ENCODE data around the gene SDK1. TPM values are rescaled to one million over a fixed set of nuclear protein-coding genes. Genes with fewer than 3 reads are reported as not detected.
"Not testable (repeated sequence)": the region's sequence is repeated elsewhere in the genome, so short reads cannot be mapped to it uniquely, and the experiment has no call there.

SDK1 gene
- total RNA-seq, 1 donor from 2014 or later = 37.6 TPM

GRCh38 chr7:4233621-4234497, 932.8 kb downstream of the SDK1 start:
- Mint-ChIP-seq H3K27ac (peak overlapping the region; percentile 74), H3K27me3 (no peaks in the 10 kb centered on the region), H3K36me3 (ENCODE audit: insufficient read depth) (peaks cover 3% of the 10 kb centered on the region), H3K9me3 (ENCODE audit: low read depth) (no peaks in the 10 kb centered on the region), H3K4me1 (ENCODE audit: low read depth) (peaks cover 4% of the 10 kb centered on the region), H3K4me3 (ENCODE audit: low read depth) (no peak overlapping the region)
- no peak for DNase-seq (ENCODE audit: low spot score, unreplicated experiment)
- no peak for TF ChIP-seq CTCF (IDR thresholded peaks at IDR 0.05; ENCODE audit: unreplicated experiment)

- Mint-ChIP-seq H3K27me3 (no peaks in the 10 kb centered on the region), H3K36me3 (ENCODE audit: insufficient read depth) (peaks cover 4% of the 10 kb centered on the region), H3K4me3 (ENCODE audit: low read depth) (no peak overlapping the region), H3K4me1 (ENCODE audit: low read depth) (peaks cover 4% of the 10 kb centered on the region), H3K27ac (no peak overlapping the region), H3K9me3 (ENCODE audit: low read depth) (no peaks in the 10 kb centered on the region)
- no peak for TF ChIP-seq CTCF (IDR thresholded peaks at IDR 0.05; ENCODE audit: unreplicated experiment)
- no peak for DNase-seq (ENCODE audit: low spot score, unreplicated experiment)
Measured at GRCh38 chr7:4234498-4234855, 933.4 kb downstream of the SDK1 start.

DNA sequence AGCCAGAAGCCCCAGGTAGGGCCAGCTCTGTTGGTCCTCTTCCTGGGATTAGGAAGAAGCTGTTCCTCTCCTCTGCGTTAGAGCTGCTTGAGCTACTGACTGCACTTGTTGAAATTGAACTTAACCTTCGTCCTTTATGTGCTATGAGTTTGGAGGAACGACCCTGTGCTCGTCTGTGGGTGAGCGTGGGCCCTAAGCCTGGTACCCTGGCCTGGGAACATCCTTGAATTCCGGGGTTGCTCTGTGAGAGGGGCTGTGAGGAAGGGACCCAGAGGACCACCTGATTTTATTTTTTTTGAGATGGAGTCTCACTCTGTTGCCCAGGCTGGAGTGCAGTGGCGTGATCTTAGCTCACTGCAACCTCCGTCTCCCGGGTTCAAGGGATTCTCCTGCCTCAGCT, 933.8 kb downstream of the SDK1 start:
- peaks cover 4% of the 10 kb centered on the region for H3K36me3 Mint-ChIP-seq (ENCODE audit: insufficient read depth)
- H3K4me1 Mint-ChIP-seq (ENCODE audit: low read depth) = peaks cover 4% of the 10 kb centered on the region
- DNase-seq (ENCODE audit: low spot score, unreplicated experiment) = no peak
- H3K27me3 Mint-ChIP-seq = no peaks in the 10 kb centered on the region
- no peaks in the 10 kb centered on the region for H3K9me3 Mint-ChIP-seq (ENCODE audit: low read depth)
- TF ChIP-seq CTCF (IDR thresholded peaks at IDR 0.05; ENCODE audit: unreplicated experiment) = no peak
- no peak overlapping the region for H3K27ac Mint-ChIP-seq
- H3K4me3 Mint-ChIP-seq (ENCODE audit: low read depth) = no peak overlapping the region

DNA sequence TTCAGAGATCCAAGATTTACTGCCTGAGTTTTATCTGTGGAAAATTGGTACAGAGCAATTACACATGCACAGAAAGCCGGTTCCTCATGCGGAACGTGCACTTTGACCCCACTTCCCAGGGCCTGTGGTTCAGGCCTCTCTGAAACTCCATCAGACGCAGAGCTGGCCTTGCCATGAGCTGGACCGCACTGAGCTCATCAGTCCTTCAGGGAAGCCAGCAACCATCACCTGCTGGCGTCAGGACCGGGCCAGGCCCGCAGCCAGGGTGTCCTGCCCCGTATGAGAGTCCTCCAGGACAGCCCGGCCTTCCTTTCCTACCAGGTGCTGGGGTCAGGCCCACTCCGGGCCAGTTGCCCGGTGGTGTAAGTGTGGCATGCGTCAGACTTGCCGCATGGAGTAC, 934.5 kb downstream of the SDK1 start:
- Mint-ChIP-seq H3K4me1 (ENCODE audit: low read depth) (peaks cover 8% of the 10 kb centered on the region), H3K9me3 (ENCODE audit: low read depth) (no peaks in the 10 kb centered on the region), H3K36me3 (ENCODE audit: insufficient read depth) (peaks cover 2% of the 10 kb centered on the region), H3K4me3 (ENCODE audit: low read depth) (no peak overlapping the region), H3K27ac (no peak overlapping the region), H3K27me3 (no peaks in the 10 kb centered on the region)
- no peak for DNase-seq (ENCODE audit: low spot score, unreplicated experiment)
- no peak for TF ChIP-seq CTCF (IDR thresholded peaks at IDR 0.05; ENCODE audit: unreplicated experiment)

GRCh38 chr7:4236389-4236788, 935.3 kb downstream of the SDK1 start:
- no peak for TF ChIP-seq CTCF (IDR thresholded peaks at IDR 0.05; ENCODE audit: unreplicated experiment)
- Mint-ChIP-seq H3K9me3 (ENCODE audit: low read depth) (no peaks in the 10 kb centered on the region), H3K4me1 (ENCODE audit: low read depth) (peaks cover 9% of the 10 kb centered on the region), H3K36me3 (ENCODE audit: insufficient read depth) (peaks cover 3% of the 10 kb centered on the region), H3K4me3 (ENCODE audit: low read depth) (no peak overlapping the region), H3K27ac (no peak overlapping the region), H3K27me3 (no peaks in the 10 kb centered on the region)
- DNase-seq (ENCODE audit: low spot score, unreplicated experiment) = no peak

DNA sequence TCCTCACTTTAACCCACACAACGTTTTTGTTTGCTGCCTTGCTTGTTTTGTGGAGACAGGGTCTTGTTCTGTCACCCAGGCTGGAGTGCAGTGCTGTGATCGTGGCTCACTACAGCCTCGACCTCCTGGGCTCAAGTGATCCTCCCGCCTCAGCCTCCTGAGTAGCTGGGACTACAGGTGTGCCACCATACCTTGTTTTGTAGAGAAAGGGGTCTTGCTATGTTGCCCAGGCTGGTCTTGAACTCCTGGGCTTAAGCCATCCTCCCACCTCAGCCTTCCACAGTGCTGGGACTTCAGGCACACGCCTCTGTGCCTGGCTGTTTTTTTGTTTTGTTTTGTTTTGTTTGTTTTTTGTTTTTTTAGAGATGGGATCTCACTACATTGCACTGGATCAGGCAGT, 935.8 kb downstream of the SDK1 start:
- not testable (repeated sequence) for DNase-seq (ENCODE audit: low spot score, unreplicated experiment); H3K4me1 Mint-ChIP-seq (ENCODE audit: low read depth); H3K36me3 Mint-ChIP-seq (ENCODE audit: insufficient read depth); H3K27me3 Mint-ChIP-seq; H3K4me3 Mint-ChIP-seq (ENCODE audit: low read depth); H3K27ac Mint-ChIP-seq; H3K9me3 Mint-ChIP-seq (ENCODE audit: low read depth)
